ENCODE data around the gene LYVE1. TPM values are rescaled to one million over a fixed set of nuclear protein-coding genes. Genes with fewer than 3 reads are reported as not detected.

Gene LYVE1
- total and polyA plus RNA-seq, 2 donors (not counting 1 experiment from before 2014, with no cell fraction given), result not detected

DNA sequence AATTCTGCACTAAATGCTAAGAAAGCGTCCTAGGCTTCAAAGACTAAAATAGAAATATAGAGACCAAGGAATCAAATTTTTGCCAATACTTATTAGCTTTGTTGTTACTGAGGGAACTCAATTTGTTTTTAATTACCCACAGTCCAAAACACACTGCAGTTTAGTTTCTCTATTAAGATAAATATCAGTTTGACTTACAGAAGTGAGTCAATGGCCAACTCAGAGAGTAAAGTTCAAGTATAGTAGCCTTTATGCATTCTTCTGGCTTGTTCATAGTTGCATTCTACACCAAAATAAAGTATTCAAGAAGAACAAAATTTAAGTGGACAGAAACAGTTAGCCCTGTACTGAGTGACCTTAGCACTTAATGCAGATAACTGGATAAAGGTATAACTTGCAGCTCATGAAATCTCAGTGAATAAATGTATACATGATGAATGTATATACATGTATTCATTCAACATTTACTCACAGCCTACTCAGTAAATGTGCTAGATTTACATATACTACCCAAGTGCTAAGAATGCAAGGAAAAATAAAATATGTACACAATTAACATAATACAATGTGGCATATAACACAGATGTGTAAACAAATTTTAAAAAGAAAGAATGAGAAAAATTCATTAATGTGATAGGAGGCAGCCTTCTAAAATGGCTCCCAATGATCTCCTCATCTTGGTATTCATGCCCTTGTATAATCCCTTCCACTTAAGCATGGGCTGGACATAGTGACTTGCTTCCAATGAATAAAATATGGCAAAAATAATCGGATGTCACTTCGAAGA lies 17.8 kb downstream of the LYVE1 start:
- H3K4me3 Mint-ChIP-seq, result no peak overlapping the region
- H3K27me3 Mint-ChIP-seq, result no peaks in the 10 kb centered on the region
- Histone ChIP-seq H3K9me3 (ENCODE audit: control extremely low read depth in 1 of 3, control insufficient read depth in 2 of 3, insufficient read depth in 1 of 3, low read length in 2 of 3) (no peaks in the 10 kb centered on the region), H4K20me1 (ENCODE audit: control insufficient read depth, insufficient read depth, low read length, poor library complexity, severe bottlenecking) (no peaks in the 10 kb centered on the region), H3K27me3 (replicated peaks in 1 of 4; ENCODE audit: control extremely low read depth in 1 of 4, control insufficient read depth in 3 of 4, insufficient read depth in 4 of 4, low read length in 3 of 4) (no peaks in the 10 kb centered on the region), H2AFZ (ENCODE audit: insufficient read depth, low read depth, low read length, poor library complexity, severe bottlenecking) (no peak overlapping the region), H3K4me3 (ENCODE audit: control extremely low read depth in 1 of 5, extremely low read depth in 1 of 5, insufficient read depth in 1 of 5, low read depth in 2 of 5, low read length in 4 of 5) (no peak overlapping the region), H3K4me1 (ENCODE audit: control insufficient read depth in 2 of 2, insufficient read depth in 2 of 2, low read length in 2 of 2) (peaks cover 7 to 9% of the 10 kb centered on the region in 2 donors), H3K4me2 (replicated peaks; ENCODE audit: low read depth, low read length, poor library complexity, severe bottlenecking) (no peak overlapping the region), H3K9ac (ENCODE audit: low read length) (no peak overlapping the region), H3K79me2 (ENCODE audit: control insufficient read depth, insufficient read depth, low read length) (no peaks in the 10 kb centered on the region), H3K27ac (ENCODE audit: low read length in 2 of 2) (no peak overlapping the region), H3K36me3 (replicated peaks in 1 of 2; ENCODE audit: control extremely low read depth in 1 of 2, control insufficient read depth in 1 of 2, extremely low read depth in 1 of 2, insufficient read depth in 2 of 2, low read length in 1 of 2) (no peaks in the 10 kb centered on the region)
- intact Hi-C loops (cut with micrococcal nuclease), result no loop called here
- TF ChIP-seq, protein P1, sequence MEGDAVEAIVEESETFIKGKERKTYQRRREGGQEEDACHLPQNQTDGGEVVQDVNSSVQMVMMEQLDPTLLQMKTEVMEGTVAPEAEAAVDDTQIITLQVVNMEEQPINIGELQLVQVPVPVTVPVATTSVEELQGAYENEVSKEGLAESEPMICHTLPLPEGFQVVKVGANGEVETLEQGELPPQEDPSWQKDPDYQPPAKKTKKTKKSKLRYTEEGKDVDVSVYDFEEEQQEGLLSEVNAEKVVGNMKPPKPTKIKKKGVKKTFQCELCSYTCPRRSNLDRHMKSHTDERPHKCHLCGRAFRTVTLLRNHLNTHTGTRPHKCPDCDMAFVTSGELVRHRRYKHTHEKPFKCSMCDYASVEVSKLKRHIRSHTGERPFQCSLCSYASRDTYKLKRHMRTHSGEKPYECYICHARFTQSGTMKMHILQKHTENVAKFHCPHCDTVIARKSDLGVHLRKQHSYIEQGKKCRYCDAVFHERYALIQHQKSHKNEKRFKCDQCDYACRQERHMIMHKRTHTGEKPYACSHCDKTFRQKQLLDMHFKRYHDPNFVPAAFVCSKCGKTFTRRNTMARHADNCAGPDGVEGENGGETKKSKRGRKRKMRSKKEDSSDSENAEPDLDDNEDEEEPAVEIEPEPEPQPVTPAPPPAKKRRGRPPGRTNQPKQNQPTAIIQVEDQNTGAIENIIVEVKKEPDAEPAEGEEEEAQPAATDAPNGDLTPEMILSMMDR (IDR thresholded peaks at IDR 0.05), result no peak
- TF ChIP-seq EZH2 (IDR thresholded peaks at IDR 0.05; ENCODE audit: borderline replicate concordance, insufficient read depth, low read depth, low read length, poor library complexity, severe bottlenecking), result no peak
- 94% methylated on average over 2 of the region's 3 CpGs for WGBS (ENCODE audit: insufficient coverage)
- CTCF ChIA-PET, result interaction anchor here (2.1 kb wide), 1 partner anchor 10 kb away, joined by 7 read pairs; the partner anchor contains the start of gene RNF141
- H3K27ac Mint-ChIP-seq, result no peak overlapping the region
- H3K9me3 Mint-ChIP-seq (ENCODE audit: insufficient read depth), result no peaks in the 10 kb centered on the region
- no peak for DNase-seq
- POLR2A ChIA-PET, result no interaction called here
- ATAC-seq (ENCODE audit: low read depth), result no peak
- peaks cover 32% of the 10 kb centered on the region for H3K4me1 Mint-ChIP-seq

All from B cell (primary cell).